ENCODE measurements around the gene PRPF39. TPM values are rescaled to one million over a fixed set of nuclear protein-coding genes. Genes with fewer than 3 reads are reported as not detected.

PRPF39 gene
- total and polyA plus RNA-seq, 2 of the 13 experiments (the other 11 are each of a cell fraction or from before 2014, with no cell fraction given): 44.2 to 65.0 TPM

GRCh38 chr14:45057881-45058364 is 26.0 kb upstream of the PRPF39 start (continued):
- TF ChIP-seq SNAPC2 (CRISPR knock-in tag; IDR thresholded peaks at IDR 0.05) (no peak), HNRNPUL1 (IDR thresholded peaks at IDR 0.05; ENCODE audit: low read depth, low read length) (no peak), ZNF17 (CRISPR knock-in tag; IDR thresholded peaks at IDR 0.05) (no peak), SUZ12 (IDR thresholded peaks at IDR 0.05; ENCODE audit: low read depth, low read length) (no peak), HMGA1 (CRISPR knock-in tag; conservative IDR thresholded peaks at IDR 0.05) (no peak), CREB3 (CRISPR knock-in tag; IDR thresholded peaks at IDR 0.05) (no peak), MYNN (CRISPR knock-in tag; IDR thresholded peaks at IDR 0.05; ENCODE audit: low read depth) (no peak), SIX4 (CRISPR knock-in tag; IDR thresholded peaks at IDR 0.05) (no peak), FOXA3 (CRISPR knock-in tag; IDR thresholded peaks at IDR 0.05) (peak; percentile 85), RBAK (CRISPR knock-in tag; IDR thresholded peaks at IDR 0.05) (no peak), ISX (CRISPR knock-in tag; conservative IDR thresholded peaks at IDR 0.05) (no peak), TIGD3 (CRISPR knock-in tag; IDR thresholded peaks at IDR 0.05; ENCODE audit: borderline replicate concordance) (no peak), ZNF660 (CRISPR knock-in tag; IDR thresholded peaks at IDR 0.05; ENCODE audit: borderline replicate concordance, low read depth) (no peak), KLF15 (CRISPR knock-in tag; IDR thresholded peaks at IDR 0.05; ENCODE audit: borderline replicate concordance) (no peak), HDAC1 (CRISPR knock-in tag; IDR thresholded peaks at IDR 0.05) (peak; percentile 69), PHF8 (CRISPR knock-in tag; IDR thresholded peaks at IDR 0.05) (no peak), HNRNPK (IDR thresholded peaks at IDR 0.05; ENCODE audit: low read depth, low read length, poor library complexity, severe bottlenecking) (no peak), THAP11 (CRISPR knock-in tag; IDR thresholded peaks at IDR 0.05) (peak; percentile 46; the same call in 1 of the 2 replicates), ZNF251 (CRISPR knock-in tag; IDR thresholded peaks at IDR 0.05) (no peak), MIER3 (CRISPR knock-in tag; IDR thresholded peaks at IDR 0.05; ENCODE audit: borderline replicate concordance) (no peak), SALL1 (CRISPR knock-in tag; IDR thresholded peaks at IDR 0.05) (0 out of 2 replicates have a peak, but pooled peaks have one; percentile 32), RXRA (CRISPR knock-in tag; IDR thresholded peaks at IDR 0.05) (no peak), MAF1 (CRISPR knock-in tag; IDR thresholded peaks at IDR 0.05; ENCODE audit: borderline replicate concordance) (no peak), NFKB2 (CRISPR knock-in tag; IDR thresholded peaks at IDR 0.05; ENCODE audit: borderline replicate concordance) (no peak)
- TF ChIP-seq, protein P1, sequence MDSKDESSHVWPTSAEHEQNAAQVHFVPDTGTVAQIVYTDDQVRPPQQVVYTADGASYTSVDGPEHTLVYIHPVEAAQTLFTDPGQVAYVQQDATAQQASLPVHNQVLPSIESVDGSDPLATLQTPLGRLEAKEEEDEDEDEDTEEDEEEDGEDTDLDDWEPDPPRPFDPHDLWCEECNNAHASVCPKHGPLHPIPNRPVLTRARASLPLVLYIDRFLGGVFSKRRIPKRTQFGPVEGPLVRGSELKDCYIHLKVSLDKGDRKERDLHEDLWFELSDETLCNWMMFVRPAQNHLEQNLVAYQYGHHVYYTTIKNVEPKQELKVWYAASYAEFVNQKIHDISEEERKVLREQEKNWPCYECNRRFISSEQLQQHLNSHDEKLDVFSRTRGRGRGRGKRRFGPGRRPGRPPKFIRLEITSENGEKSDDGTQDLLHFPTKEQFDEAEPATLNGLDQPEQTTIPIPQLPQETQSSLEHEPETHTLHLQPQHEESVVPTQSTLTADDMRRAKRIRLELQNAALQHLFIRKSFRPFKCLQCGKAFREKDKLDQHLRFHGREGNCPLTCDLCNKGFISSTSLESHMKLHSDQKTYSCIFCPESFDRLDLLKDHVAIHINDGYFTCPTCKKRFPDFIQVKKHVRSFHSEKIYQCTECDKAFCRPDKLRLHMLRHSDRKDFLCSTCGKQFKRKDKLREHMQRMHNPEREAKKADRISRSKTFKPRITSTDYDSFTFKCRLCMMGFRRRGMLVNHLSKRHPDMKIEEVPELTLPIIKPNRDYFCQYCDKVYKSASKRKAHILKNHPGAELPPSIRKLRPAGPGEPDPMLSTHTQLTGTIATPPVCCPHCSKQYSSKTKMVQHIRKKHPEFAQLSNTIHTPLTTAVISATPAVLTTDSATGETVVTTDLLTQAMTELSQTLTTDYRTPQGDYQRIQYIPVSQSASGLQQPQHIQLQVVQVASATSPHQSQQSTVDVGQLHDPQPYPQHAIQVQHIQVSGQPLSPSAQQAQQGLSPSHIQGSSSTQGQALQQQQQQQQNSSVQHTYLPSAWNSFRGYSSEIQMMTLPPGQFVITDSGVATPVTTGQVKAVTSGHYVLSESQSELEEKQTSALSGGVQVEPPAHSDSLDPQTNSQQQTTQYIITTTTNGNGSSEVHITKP (CRISPR knock-in tag; IDR thresholded peaks at IDR 0.05; ENCODE audit: low read depth): no peak
- TF ChIP-seq, protein P2, sequence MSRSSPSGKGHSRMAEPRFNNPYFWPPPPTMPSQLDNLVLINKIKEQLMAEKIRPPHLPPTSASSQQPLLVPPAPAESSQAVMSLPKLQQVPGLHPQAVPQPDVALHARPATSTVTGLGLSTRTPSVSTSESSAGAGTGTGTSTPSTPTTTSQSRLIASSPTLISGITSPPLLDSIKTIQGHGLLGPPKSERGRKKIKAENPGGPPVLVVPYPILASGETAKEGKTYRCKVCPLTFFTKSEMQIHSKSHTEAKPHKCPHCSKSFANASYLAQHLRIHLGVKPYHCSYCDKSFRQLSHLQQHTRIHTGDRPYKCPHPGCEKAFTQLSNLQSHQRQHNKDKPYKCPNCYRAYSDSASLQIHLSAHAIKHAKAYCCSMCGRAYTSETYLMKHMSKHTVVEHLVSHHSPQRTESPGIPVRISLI (CRISPR knock-in tag; IDR thresholded peaks at IDR 0.05; ENCODE audit: borderline replicate concordance): peak; percentile 66; the same call in 1 of the 2 replicates

Data from HepG2 (cell line).